Neural cell (in vitro differentiated cells): ENCODE results near the gene CENPX. TPM values are rescaled to one million over a fixed set of nuclear protein-coding genes. Genes with fewer than 3 reads are reported as not detected.
"Not testable (repeated sequence)": the region's sequence is repeated elsewhere in the genome, so short reads cannot be mapped to it uniquely, and the experiment has no call there.

ENCODE experiments used
- H2AFZ ChIP-seq: fragments of 200-600, 300-800 bp; sonication (generic), shearing (Covaris generic); 2 replicates; pipeline ENCODE4 v1.6.0; 2014; ENCODE audit warnings: low read depth, mild to moderate bottlenecking, antibody characterized with exemption, low read length, moderate library complexity
- H3F3A ChIP-seq: fragments of 200-600 bp; shearing (Covaris generic); 2 replicates; pipeline ENCODE4 v1.6.1; 2016; ENCODE audit warnings: mild to moderate bottlenecking, moderate library complexity, mixed read lengths, antibody characterized with exemption, low read length; ENCODE audit not compliant: insufficient read depth, poor library complexity, severe bottlenecking
- H3K27ac ChIP-seq: fragments of 200-600, 300-800 bp; sonication (generic), shearing (Covaris generic); 2 replicates; pipeline ENCODE4 v1.5.1; 2014; ENCODE audit warnings: mild to moderate bottlenecking, low read length, moderate library complexity
- H3K27me3 ChIP-seq: fragments of 300-800, 200-600 bp; sonication (generic), shearing (Covaris generic); 2 replicates; pipeline ENCODE4 v1.6.0; 2014; ENCODE audit warnings: mild to moderate bottlenecking, low read depth, low read length, moderate library complexity; ENCODE audit not compliant: insufficient read depth
- H3K36me3 ChIP-seq: fragments of 300-800, 200-600 bp; sonication (generic), shearing (Covaris generic); 2 replicates; pipeline ENCODE4 v1.5.1; 2014; ENCODE audit warnings: mild to moderate bottlenecking, antibody characterized with exemption, low read length, moderate library complexity; ENCODE audit not compliant: insufficient read depth
- H3K4me2 ChIP-seq: fragments of 300-800, 200-600 bp; sonication (generic), shearing (Covaris generic); 2 replicates; pipeline ENCODE4 v1.6.0; 2014; ENCODE audit warnings: mild to moderate bottlenecking, low read length
- H3K4me3 ChIP-seq: fragments of 300-800, 200-600 bp; sonication (generic), shearing (Covaris generic); 2 replicates; pipeline ENCODE4 v1.5.1; 2014; ENCODE audit warnings: mild to moderate bottlenecking, low read length, moderate library complexity
- H3K79me2 ChIP-seq: fragments of 200-600 bp; shearing (Covaris generic); replicated peaks from 2 replicates; pipeline ENCODE4 v1.6.0; 2014; ENCODE audit warnings: mild to moderate bottlenecking, low read length, moderate library complexity; ENCODE audit not compliant: insufficient read depth
- H3K9ac ChIP-seq: fragments of 300-800, 200-600 bp; sonication (generic), shearing (Covaris generic); 2 replicates; pipeline ENCODE4 v1.6.1; 2016; ENCODE audit warnings: mild to moderate bottlenecking, low read length, mixed read lengths
- H3K9me2 ChIP-seq: fragments of 200-600 bp; shearing (Covaris generic); 2 replicates; pipeline ENCODE4 v1.6.1; 2016; ENCODE audit warnings: mild to moderate bottlenecking, low read length, mixed read lengths; ENCODE audit not compliant: insufficient read depth
- H3K9me3 ChIP-seq: fragments of 200-600, 300-800 bp; sonication (generic), shearing (Covaris generic); 2 replicates; pipeline ENCODE4 v1.6.1; 2016; ENCODE audit warnings: mild to moderate bottlenecking, mixed run types, low read length, moderate library complexity, mixed read lengths
- H4K20me1 ChIP-seq: fragments of 200-600 bp; shearing (Covaris generic); 2 replicates; pipeline ENCODE4 v1.6.1; 2016; ENCODE audit warnings: mild to moderate bottlenecking, mixed run types; ENCODE audit not compliant: insufficient read depth
- EP300 ChIP-seq: fragments of 450-650 bp; conservative IDR thresholded peaks from 2 replicates; pipeline ENCODE4 v1.6.1; 2014; ENCODE audit warnings: antibody characterized with exemption, mild to moderate bottlenecking, moderate library complexity; ENCODE audit not compliant: poor library complexity, severe bottlenecking
- EZH2 ChIP-seq: fragments of 200-600, 300-800 bp; shearing (Covaris generic), sonication (generic); IDR thresholded peaks from 2 replicates; pipeline ENCODE4 v1.6.1; 2014; ENCODE audit warnings: antibody characterized with exemption, low read length, borderline replicate concordance, mild to moderate bottlenecking; ENCODE audit not compliant: insufficient read depth, poor library complexity, severe bottlenecking
- MXI1 ChIP-seq: fragments of 450-650 bp; conservative IDR thresholded peaks from 2 replicates; pipeline ENCODE4 v1.6.1; 2014; ENCODE audit warnings: antibody characterized with exemption, mild to moderate bottlenecking; ENCODE audit not compliant: poor library complexity, severe bottlenecking
- POLR2AphosphoS5 ChIP-seq: IDR thresholded peaks from 2 replicates; pipeline ENCODE4 v1.6.1; 2012
- RAD21 ChIP-seq: fragments of 450-650 bp; conservative IDR thresholded peaks from 2 replicates; pipeline ENCODE4 v1.6.1; 2014; ENCODE audit warnings: antibody characterized with exemption, mild to moderate bottlenecking, moderate library complexity
- SMC3 ChIP-seq: fragments of 450-650 bp; conservative IDR thresholded peaks from 2 replicates; pipeline ENCODE4 v1.6.1; 2014; ENCODE audit warnings: antibody characterized with exemption, mild to moderate bottlenecking, moderate library complexity; ENCODE audit not compliant: poor library complexity
- TAF1 ChIP-seq: IDR thresholded peaks from 2 replicates; pipeline ENCODE4 v1.6.1; 2012; ENCODE audit warnings: low read depth
- polyA plus RNA-seq: library from polyadenylated mRNA; depleted of rRNA; stranded (reverse); fragments of >200 nt; gene quantifications from 2 replicates; pipeline ENCODE4 v1.2.3, GENCODE V29; 2014
- TF ChIP-seq, protein P1 (sequence below): IDR thresholded peaks from 2 replicates; pipeline ENCODE4 v1.6.1; 2012; ENCODE audit warnings: borderline replicate concordance
- TF ChIP-seq, protein P2 (sequence below): fragments of 450-650 bp; IDR thresholded peaks from 2 replicates; pipeline ENCODE4 v1.5.1; 2014; ENCODE audit warnings: antibody characterized with exemption, mild to moderate bottlenecking, moderate library complexity; ENCODE audit not compliant: poor library complexity, severe bottlenecking

CENPX gene
- polyA plus RNA-seq, 1 donor from 2014 or later: 205 TPM

DNA sequence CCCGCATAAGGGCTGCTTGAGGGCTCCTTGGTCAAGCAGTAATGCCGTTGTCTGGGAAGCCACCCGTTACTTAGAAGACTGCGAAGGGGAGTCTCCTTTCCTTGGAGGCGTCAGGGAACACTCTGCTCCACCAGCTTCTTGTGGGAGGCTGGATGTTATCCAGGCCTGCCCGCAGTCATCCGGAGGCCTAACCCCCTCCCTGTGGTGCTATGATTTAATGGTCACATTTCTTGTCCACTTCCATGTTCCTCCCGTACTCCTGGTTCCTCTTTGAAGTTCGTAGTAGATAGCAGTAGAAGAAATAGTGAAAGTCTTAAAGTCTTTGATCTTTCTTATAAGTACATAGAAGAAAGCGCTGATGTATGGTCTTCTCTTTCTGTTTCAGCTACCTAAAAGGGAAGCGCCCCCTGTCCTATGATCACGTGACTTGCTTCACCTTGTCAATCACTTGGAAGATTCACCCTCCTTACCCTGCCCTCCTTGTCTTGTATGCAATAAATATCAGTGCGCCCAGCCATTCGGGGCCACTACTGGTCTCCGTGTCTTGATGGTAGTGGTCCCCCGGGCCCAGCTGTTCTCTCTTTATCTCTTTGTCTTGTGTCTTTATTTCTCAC lies 16.2 kb upstream of the CENPX start:
- H3K27me3 ChIP-seq, H2AFZ ChIP-seq, H3K9me3 ChIP-seq, H3F3A ChIP-seq, H3K27ac ChIP-seq, H3K4me3 ChIP-seq, H3K9ac ChIP-seq, H3K79me2 ChIP-seq, H3K4me2 ChIP-seq, H3K36me3 ChIP-seq, H4K20me1 ChIP-seq, H3K9me2 ChIP-seq: not testable (repeated sequence)

DNA sequence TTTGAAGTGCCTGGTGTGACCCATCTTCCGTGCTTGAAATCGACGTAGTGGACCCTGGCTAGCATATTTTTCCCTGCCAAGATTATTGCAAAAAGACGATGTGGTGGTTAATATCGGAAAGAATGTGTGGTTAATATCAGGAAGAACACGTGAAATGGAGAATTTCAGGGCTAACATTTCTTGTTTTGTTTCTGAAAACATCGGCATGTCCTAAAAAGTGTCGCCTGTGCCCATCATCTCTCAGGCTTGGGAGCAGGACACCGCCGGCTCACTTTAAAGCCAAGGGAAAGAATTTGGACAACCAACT lies 15.2 kb upstream of the CENPX start:
- Histone ChIP-seq H3K27me3 (no peaks in the 10 kb centered on the region), H4K20me1 (no peaks in the 10 kb centered on the region), H3K79me2 (no peaks in the 10 kb centered on the region), H3F3A (peaks cover 8% of the 10 kb centered on the region), H3K4me2 (no peak overlapping the region), H2AFZ (peak overlapping the region; percentile 76), H3K9ac (no peak overlapping the region), H3K4me3 (peak overlapping the region; percentile 93), H3K9me2 (no peaks in the 10 kb centered on the region), H3K27ac (no peak overlapping the region), H3K9me3 (no peaks in the 10 kb centered on the region), H3K36me3 (no peaks in the 10 kb centered on the region)
- TF ChIP-seq, protein P1, sequence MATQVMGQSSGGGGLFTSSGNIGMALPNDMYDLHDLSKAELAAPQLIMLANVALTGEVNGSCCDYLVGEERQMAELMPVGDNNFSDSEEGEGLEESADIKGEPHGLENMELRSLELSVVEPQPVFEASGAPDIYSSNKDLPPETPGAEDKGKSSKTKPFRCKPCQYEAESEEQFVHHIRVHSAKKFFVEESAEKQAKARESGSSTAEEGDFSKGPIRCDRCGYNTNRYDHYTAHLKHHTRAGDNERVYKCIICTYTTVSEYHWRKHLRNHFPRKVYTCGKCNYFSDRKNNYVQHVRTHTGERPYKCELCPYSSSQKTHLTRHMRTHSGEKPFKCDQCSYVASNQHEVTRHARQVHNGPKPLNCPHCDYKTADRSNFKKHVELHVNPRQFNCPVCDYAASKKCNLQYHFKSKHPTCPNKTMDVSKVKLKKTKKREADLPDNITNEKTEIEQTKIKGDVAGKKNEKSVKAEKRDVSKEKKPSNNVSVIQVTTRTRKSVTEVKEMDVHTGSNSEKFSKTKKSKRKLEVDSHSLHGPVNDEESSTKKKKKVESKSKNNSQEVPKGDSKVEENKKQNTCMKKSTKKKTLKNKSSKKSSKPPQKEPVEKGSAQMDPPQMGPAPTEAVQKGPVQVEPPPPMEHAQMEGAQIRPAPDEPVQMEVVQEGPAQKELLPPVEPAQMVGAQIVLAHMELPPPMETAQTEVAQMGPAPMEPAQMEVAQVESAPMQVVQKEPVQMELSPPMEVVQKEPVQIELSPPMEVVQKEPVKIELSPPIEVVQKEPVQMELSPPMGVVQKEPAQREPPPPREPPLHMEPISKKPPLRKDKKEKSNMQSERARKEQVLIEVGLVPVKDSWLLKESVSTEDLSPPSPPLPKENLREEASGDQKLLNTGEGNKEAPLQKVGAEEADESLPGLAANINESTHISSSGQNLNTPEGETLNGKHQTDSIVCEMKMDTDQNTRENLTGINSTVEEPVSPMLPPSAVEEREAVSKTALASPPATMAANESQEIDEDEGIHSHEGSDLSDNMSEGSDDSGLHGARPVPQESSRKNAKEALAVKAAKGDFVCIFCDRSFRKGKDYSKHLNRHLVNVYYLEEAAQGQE: no peak
- TF ChIP-seq RAD21: no peak
- no peak for TF ChIP-seq SMC3
- TF ChIP-seq EP300: no peak
- TF ChIP-seq, protein P2, sequence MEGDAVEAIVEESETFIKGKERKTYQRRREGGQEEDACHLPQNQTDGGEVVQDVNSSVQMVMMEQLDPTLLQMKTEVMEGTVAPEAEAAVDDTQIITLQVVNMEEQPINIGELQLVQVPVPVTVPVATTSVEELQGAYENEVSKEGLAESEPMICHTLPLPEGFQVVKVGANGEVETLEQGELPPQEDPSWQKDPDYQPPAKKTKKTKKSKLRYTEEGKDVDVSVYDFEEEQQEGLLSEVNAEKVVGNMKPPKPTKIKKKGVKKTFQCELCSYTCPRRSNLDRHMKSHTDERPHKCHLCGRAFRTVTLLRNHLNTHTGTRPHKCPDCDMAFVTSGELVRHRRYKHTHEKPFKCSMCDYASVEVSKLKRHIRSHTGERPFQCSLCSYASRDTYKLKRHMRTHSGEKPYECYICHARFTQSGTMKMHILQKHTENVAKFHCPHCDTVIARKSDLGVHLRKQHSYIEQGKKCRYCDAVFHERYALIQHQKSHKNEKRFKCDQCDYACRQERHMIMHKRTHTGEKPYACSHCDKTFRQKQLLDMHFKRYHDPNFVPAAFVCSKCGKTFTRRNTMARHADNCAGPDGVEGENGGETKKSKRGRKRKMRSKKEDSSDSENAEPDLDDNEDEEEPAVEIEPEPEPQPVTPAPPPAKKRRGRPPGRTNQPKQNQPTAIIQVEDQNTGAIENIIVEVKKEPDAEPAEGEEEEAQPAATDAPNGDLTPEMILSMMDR: no peak
- no peak for TF ChIP-seq EZH2
- TF ChIP-seq POLR2AphosphoS5: no peak
- no peak for TF ChIP-seq TAF1
- TF ChIP-seq MXI1: no peak
